CD4-positive, alpha-beta T cell treated with Interleukin-1 beta for 1 hour (primary cell): ENCODE data around the gene USH1G.
"Not testable (repeated sequence)": the region's sequence is repeated elsewhere in the genome, so short reads cannot be mapped to it uniquely, and the experiment has no call there.

ENCODE experiments used
- DNase-seq, 2 donors: peaks; one replicate each; pipeline ENCODE4 v3.0.0-alpha.2; 2020 to 2022

USH1G gene

GRCh38 chr17:74922694-74923537 lies at the start of gene USH1G:
Gene USH1G (minus strand): TSS chr17:74923255. CDS start chr17:74923073, 182 bp downstream.
- DNase-seq: peak in 1 of 2 donors; percentile 4

GRCh38 chr17:74972107-74972972 lies 49.3 kb upstream of the USH1G start, which contains the start of gene HID1:
Gene HID1 (minus strand): TSS chr17:74972759. CDS start chr17:74972656, 103 bp downstream.
- peak; percentile 81 to 85 for DNase-seq

GRCh38 chr17:74971842-74972106 lies 48.7 kb upstream of the USH1G start:
- DNase-seq: no peak

GRCh38 chr17:74971069-74971841 lies 48.2 kb upstream of the USH1G start:
- no peak for DNase-seq

GRCh38 chr17:74970395-74970794 lies 47.3 kb upstream of the USH1G start:
- no peak for DNase-seq

- not testable (repeated sequence) for DNase-seq
Measured at GRCh38 chr17:74969501-74969900, 46.4 kb upstream of the USH1G start.

- no peak for DNase-seq
Measured at GRCh38 chr17:74968361-74968780, 45.3 kb upstream of the USH1G start.

- DNase-seq: no peak
Measured at GRCh38 chr17:74964988-74965622, 42.0 kb upstream of the USH1G start.

GRCh38 chr17:74964246-74964761 lies 41.2 kb upstream of the USH1G start:
- no peak for DNase-seq

GRCh38 chr17:74963656-74964055 lies 40.6 kb upstream of the USH1G start:
- no peak for DNase-seq

GRCh38 chr17:74962622-74963394 lies 39.8 kb upstream of the USH1G start:
- DNase-seq: no peak

GRCh38 chr17:74961657-74962350 lies 38.7 kb upstream of the USH1G start:
- peak; percentile 81 to 84 for DNase-seq

GRCh38 chr17:74960570-74961342 lies 37.7 kb upstream of the USH1G start:
- DNase-seq: peak; percentile 49 to 56

- no peak for DNase-seq
Measured at GRCh38 chr17:74959826-74960515, 36.9 kb upstream of the USH1G start.

GRCh38 chr17:74957935-74958740 lies 35.1 kb upstream of the USH1G start:
- DNase-seq: peak; percentile 69 to 78

- no peak for DNase-seq
Measured at GRCh38 chr17:74956093-74956492, 33.0 kb upstream of the USH1G start.

- no peak for DNase-seq
Measured at GRCh38 chr17:74954665-74955421, 31.8 kb upstream of the USH1G start.

GRCh38 chr17:74954115-74954514 lies 31.1 kb upstream of the USH1G start:
- no peak for DNase-seq
